T-helper 22 cell (primary cell): Measurements from ENCODE around the gene NET1.
A peak's percentile ranks its signal among the peaks of the same experiment; 100 is the strongest.

Source experiments
- DNase-seq: peaks from one replicate; pipeline ENCODE4 v3.0.0-alpha.2; 2020; ENCODE audit warnings: low read depth

NET1 gene

GRCh38 chr10:5442065-5442989 lies 30.0 kb downstream of the NET1 start:
- DNase-seq, result no peak

GRCh38 chr10:5442990-5443370 lies 30.6 kb downstream of the NET1 start:
- DNase-seq, result no peak

DNA sequence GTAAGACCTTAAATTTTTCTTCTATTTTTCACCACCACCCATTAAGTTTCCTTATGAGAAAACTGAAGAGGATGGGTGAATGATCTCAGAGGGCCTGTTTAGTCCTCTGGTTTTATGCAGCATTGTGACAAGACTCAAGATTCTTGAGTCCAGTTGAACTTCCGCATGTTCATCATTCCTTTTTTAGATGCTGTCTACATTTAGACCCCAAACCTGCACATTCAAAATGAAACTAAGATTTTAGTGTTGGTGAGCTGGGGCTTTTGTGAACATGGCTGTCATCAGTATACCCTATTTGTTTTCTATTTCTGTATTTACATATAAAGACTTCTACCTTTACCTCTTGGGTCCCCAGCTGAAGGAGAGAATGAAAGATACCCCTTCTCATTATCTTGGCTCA lies 31.1 kb downstream of the NET1 start:
- no peak for DNase-seq

- no peak for DNase-seq
Observed at GRCh38 chr10:5445006-5445405, 32.6 kb downstream of the NET1 start.

- DNase-seq, result peak; percentile 15
Observed at GRCh38 chr10:5446390-5446926, 34.1 kb downstream of the NET1 start.

GRCh38 chr10:5447056-5447455 lies 34.7 kb downstream of the NET1 start:
- no peak for DNase-seq

GRCh38 chr10:5447611-5448071 lies 35.3 kb downstream of the NET1 start:
- DNase-seq, result no peak

- DNase-seq, result no peak
Observed at GRCh38 chr10:5448333-5449001, 36.1 kb downstream of the NET1 start.

GRCh38 chr10:5449227-5449626 lies 36.9 kb downstream of the NET1 start:
- DNase-seq, result no peak

DNA sequence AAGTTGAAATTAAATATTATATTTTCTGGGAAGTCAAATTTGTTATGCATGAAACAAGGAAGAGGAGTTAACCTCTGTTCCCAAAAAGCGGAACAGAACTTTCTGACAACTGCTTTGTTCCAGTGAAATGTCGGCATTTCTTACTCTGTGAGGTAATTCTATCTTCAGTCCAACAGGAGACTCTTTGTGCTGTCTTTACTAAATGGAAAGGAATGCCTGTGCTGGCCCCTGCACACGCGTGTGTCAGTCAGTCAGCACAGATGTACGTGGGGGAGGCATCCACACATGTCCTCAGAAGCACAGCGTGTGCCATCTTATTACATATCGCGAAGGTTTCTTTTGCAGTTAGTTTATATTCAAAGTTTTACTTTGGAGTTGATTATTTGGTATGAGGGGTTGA lies 37.5 kb downstream of the NET1 start:
- no peak for DNase-seq

DNA sequence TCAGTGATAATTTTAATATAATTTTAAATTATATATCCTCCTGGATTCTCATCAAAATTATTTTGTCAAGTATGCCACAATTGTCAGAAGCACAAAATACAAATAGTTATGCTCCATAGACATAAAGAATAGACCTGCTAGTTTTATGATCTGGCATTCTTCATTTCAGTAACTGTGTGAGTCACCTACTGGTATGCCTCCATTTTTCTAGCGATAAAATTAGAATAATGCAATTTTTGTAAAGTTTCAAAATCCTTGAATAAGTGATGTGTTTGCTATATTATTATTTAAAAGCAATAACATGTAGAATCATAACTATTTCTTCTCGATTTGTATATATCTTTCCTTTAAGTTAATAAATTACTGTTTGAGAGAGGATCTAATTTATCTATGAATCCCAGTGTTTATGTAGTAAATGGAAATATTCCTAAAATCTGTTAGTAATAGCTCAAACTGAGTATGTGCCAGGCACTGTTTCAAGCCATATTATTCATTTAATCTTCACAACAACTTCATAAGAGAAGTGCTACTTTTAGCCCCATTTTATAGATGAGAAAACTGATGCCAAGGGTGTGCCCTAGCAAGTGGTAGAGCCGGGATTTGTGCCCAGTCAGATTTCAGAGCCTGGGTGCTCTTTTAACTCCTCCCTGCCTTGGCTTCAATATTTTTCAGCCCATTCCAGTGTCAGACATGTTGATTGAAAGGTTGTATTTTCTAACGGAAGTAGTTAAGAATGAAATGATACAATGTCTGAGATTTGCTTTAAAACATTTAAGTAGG lies 38.4 kb downstream of the NET1 start:
- DNase-seq, result no peak

- DNase-seq, result no peak
Observed at GRCh38 chr10:5453749-5454489, 41.6 kb downstream of the NET1 start.

DNA sequence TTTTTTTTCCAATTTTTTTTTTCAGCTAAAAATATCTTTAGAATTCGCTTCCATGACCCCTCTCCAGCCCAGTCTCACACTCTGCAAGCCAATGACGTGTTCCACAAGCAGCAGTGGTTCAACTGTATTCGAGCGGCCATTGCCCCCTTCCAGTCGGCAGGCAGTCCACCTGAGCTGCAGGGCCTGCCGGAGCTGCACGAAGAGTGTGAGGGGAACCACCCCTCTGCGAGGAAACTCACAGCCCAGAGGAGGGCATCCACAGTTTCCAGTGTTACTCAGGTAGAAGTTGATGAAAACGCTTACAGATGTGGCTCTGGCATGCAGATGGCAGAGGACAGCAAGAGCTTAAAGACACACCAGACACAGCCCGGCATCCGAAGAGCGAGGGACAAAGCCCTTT lies 44.2 kb downstream of the NET1 start:
- DNase-seq, result no peak

DNA sequence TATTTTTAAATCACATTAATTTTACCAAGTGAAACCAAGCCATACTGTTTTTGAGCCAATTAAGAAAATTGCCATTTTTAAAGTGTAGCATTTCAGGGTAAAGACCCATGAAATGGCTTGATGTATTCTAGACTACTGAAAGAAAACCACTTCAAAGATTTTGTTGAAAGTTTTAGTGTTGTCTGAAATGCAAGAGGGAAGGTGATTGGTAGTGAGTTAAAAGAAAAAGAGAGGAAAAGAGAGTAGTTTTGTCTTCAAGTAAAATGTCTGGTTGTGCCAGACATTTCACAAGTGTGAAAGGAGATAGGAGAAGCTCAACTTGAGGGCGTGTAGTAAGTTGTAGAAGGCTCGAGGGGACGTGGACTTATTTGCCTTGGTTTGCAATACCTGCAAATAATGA lies 45.4 kb downstream of the NET1 start:
- DNase-seq, result no peak

GRCh38 chr10:5458425-5458824 lies 46.1 kb downstream of the NET1 start:
- no peak for DNase-seq

DNA sequence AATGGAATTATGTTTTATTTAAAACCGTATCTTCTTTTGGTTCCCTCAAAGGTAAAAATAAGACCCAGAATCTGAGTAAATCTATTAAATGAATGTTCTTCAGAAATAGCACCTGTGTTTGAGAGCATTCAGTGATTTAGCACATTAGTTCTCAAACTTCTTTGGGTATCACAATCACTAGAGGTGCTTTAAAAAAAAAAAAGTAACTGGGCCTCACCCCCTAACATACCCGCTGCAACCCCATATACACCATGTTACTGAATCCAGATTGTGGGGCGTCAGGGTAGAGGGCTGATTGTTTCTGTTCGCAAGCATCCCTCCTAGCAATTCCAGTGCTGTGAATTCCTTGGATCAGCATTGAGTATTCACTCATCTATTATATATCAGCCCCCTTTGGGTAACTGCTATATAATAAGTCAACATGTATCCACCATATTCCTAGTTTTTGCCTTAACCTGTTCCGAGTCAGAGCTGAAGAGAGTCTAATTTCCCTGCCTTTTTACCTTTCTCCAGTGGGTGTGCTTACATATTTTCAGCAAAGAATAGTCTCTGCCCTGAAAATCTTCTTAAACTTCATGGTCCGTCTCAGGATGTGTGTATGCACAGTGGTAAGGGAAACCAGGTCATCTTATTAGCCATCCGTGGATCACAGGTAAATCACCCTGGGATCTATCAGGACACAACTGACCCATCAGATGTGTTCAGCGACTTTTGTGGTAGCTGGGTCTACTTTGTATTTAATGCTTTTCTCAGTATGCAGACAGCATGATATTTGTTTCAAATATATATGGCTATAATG lies 46.8 kb downstream of the NET1 start:
- DNase-seq, result no peak

DNA sequence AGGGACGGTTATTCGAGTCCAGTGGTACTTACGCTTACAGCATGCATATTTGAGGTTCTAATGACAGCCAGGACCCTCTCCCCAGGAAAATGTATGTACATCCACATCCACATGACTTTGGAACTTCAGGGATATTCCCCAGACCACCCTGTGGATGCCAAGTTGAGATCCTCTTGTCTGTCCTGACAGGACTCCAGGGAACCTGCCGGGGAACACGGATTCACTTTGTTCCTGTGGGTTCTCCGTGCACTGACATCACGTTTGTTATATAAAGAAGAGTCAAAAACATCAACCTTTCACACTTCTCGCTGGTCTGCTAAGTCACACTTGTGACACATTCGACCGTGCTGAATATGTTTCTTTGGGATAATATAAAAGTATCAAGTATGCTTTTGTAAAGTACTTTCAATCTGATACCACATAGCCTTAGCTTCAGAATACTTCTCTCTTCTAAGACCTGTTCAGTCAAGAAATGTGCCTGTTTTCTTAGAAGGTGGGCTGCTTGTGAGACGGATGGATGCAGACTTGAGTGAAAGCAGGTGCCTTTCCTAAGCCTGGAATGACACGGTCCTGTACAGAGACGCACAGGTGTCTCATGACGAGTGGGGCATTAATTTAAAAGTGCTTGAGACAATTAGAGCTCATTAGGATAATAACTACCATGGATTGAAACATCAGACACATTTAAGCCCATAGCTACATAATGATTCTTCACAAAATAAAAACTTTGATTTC lies 48.3 kb downstream of the NET1 start:
- DNase-seq, result no peak

DNA sequence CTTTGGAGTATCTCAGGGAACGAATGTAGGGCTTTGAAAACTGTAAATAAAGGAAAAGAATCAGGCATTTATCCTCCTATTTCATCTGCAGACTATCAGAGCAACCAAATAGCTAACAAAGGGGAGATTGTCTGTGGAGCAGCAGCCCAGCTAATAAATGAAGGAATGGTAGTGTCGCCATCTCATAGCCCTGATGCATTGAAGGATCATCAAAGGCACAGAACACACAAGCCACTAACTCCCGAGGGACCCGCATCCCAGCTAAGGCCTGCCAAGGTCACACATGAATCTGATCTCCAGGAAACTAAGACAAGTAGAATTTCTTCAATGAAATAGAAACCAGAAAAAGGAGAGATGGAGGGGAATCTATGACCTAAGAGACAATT lies 48.8 kb downstream of the NET1 start:
- no peak for DNase-seq

- DNase-seq, result no peak
Observed at GRCh38 chr10:5461914-5462840, 49.8 kb downstream of the NET1 start.
